DOHH2 (cell line): ENCODE data around the gene COL8A2.
A peak's percentile ranks its signal among the peaks of the same experiment; 100 is the strongest.

ENCODE experiments used
- H3F3A ChIP-seq: fragments of 200-600 bp; sonication (generic), shearing (Covaris generic); 2 replicates; pipeline ENCODE4 v1.6.0; 2016; ENCODE audit warnings: antibody characterized with exemption, mild to moderate bottlenecking; ENCODE audit not compliant: control insufficient read depth, insufficient read depth
- H3K27ac ChIP-seq: fragments of 200-600 bp; sonication (generic); 2 replicates; pipeline ENCODE4 v1.5.1; 2014; ENCODE audit warnings: low read depth, mild to moderate bottlenecking, low read length, moderate library complexity
- H3K27me3 ChIP-seq: fragments of 200-600 bp; sonication (generic); 2 replicates; pipeline ENCODE4 v1.6.1; 2014; ENCODE audit warnings: mild to moderate bottlenecking, low read length, mixed read lengths; ENCODE audit not compliant: control insufficient read depth
- H3K36me3 ChIP-seq: fragments of 200-600 bp; sonication (generic); 2 replicates; pipeline ENCODE4 v1.6.1; 2014; ENCODE audit warnings: mild to moderate bottlenecking, low read length, moderate library complexity, mixed read lengths; ENCODE audit not compliant: control insufficient read depth
- H3K4me1 ChIP-seq: fragments of 200-600 bp; sonication (generic); 2 replicates; pipeline ENCODE4 v1.6.1; 2014; ENCODE audit warnings: mild to moderate bottlenecking, low read length, mixed read lengths; ENCODE audit not compliant: control insufficient read depth
- H3K4me2 ChIP-seq: fragments of 200-600 bp; sonication (generic); 2 replicates; pipeline ENCODE4 v1.6.0; 2014; ENCODE audit warnings: mild to moderate bottlenecking, low read length, moderate library complexity
- H3K4me3 ChIP-seq: fragments of 200-600 bp; sonication (generic); 2 replicates; pipeline ENCODE4 v1.5.1; 2014; ENCODE audit warnings: mild to moderate bottlenecking, low read length, mixed read lengths
- H3K79me2 ChIP-seq: fragments of 200-600 bp; sonication (generic); 2 replicates; pipeline ENCODE4 v1.6.1; 2014; ENCODE audit warnings: mild to moderate bottlenecking, low read length, mixed read lengths; ENCODE audit not compliant: control insufficient read depth
- H3K9me2 ChIP-seq: fragments of 200-600 bp; sonication (generic); replicated peaks from 2 replicates; pipeline ENCODE4 v1.6.1; 2014; ENCODE audit warnings: mild to moderate bottlenecking, low read length, mixed read lengths; ENCODE audit not compliant: control insufficient read depth
- H3K9me3 ChIP-seq: fragments of 200-600 bp; sonication (generic); 2 replicates; pipeline ENCODE4 v1.6.1; 2014; ENCODE audit warnings: antibody characterized with exemption, low read length, mixed read lengths; ENCODE audit not compliant: control insufficient read depth, insufficient read depth
- H4K20me1 ChIP-seq: fragments of 200-600 bp; sonication (generic); 2 replicates; pipeline ENCODE4 v1.6.0; 2014; ENCODE audit warnings: low read depth, mild to moderate bottlenecking, antibody characterized with exemption, low read length, moderate library complexity; ENCODE audit not compliant: control insufficient read depth, insufficient read depth
- EZH2phosphoT487 ChIP-seq: fragments of 200-600 bp; sonication (generic); IDR thresholded peaks from 2 replicates; pipeline ENCODE4 v1.6.1; 2017; ENCODE audit warnings: borderline replicate concordance, mild to moderate bottlenecking, antibody characterized with exemption, low read length, moderate library complexity, mixed read lengths
- TF ChIP-seq, protein P1 (sequence below): fragments of 200-600 bp; sonication (generic); IDR thresholded peaks from one replicate; pipeline ENCODE4 v1.5.1; 2014; ENCODE audit warnings: antibody characterized with exemption, mild to moderate bottlenecking, low read depth, low read length; ENCODE audit not compliant: poor library complexity, severe bottlenecking

The COL8A2 gene

DNA sequence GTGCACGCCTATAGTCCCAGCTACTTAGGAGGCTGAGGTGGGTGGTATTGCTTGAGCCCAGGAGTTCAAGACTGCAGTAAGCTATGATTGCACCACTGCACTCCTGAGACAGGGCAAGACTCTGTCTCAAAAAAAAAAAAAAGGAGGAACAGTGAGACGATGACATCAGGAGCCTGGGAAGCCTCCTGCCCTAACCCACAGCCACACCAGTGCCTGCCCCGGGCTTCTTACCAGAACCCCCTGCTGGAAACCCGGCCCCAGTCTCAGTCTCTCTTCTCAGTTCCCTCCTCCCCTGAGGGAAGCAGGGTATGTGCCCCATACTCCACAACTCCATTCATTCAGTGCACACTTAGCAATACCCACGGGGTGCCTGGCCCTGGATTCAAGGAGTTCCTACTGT lies 9.1 kb downstream of the COL8A2 start:
- Histone ChIP-seq H3K4me2 (no peak overlapping the region), H3F3A (no peaks in the 10 kb centered on the region), H3K27ac (no peak overlapping the region), H3K27me3 (no peaks in the 10 kb centered on the region), H3K79me2 (no peaks in the 10 kb centered on the region), H3K4me1 (peaks cover 10% of the 10 kb centered on the region), H3K36me3 (no peaks in the 10 kb centered on the region), H4K20me1 (no peaks in the 10 kb centered on the region), H3K4me3 (no peak overlapping the region), H3K9me2 (no peaks in the 10 kb centered on the region), H3K9me3 (no peaks in the 10 kb centered on the region)
- TF ChIP-seq, protein P1, sequence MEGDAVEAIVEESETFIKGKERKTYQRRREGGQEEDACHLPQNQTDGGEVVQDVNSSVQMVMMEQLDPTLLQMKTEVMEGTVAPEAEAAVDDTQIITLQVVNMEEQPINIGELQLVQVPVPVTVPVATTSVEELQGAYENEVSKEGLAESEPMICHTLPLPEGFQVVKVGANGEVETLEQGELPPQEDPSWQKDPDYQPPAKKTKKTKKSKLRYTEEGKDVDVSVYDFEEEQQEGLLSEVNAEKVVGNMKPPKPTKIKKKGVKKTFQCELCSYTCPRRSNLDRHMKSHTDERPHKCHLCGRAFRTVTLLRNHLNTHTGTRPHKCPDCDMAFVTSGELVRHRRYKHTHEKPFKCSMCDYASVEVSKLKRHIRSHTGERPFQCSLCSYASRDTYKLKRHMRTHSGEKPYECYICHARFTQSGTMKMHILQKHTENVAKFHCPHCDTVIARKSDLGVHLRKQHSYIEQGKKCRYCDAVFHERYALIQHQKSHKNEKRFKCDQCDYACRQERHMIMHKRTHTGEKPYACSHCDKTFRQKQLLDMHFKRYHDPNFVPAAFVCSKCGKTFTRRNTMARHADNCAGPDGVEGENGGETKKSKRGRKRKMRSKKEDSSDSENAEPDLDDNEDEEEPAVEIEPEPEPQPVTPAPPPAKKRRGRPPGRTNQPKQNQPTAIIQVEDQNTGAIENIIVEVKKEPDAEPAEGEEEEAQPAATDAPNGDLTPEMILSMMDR = no peak
- TF ChIP-seq EZH2phosphoT487 = no peak

DNA sequence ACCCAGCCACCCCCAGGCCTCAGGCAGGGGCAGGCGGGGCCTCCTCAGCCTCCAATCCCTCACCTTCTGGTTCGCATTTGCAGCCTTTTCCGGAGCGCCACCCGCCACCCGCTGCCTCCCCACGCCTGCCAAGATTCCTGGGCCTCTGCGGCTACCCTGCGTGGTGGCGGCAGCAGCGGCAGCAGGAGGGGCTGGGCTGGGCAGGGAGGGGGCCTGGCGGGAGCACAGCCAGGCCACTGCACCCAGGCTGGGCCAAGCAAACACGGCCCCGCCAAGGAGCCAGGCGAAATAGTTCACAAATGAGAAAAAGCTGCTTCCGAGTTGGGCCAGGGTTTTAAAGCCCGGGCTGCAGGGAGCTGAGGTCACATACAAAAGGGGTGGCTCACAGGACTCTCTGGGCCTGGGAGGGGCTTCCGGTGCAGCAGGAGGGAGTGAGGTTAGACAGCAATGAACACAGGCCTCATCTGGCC lies 9.8 kb downstream of the COL8A2 start:
- TF ChIP-seq, protein P1 = no peak
- no peak for TF ChIP-seq EZH2phosphoT487
- Histone ChIP-seq H3K79me2 (no peaks in the 10 kb centered on the region), H3K4me1 (peaks cover 10% of the 10 kb centered on the region), H3K27me3 (no peaks in the 10 kb centered on the region), H3K36me3 (no peaks in the 10 kb centered on the region), H3K4me3 (no peak overlapping the region), H3K9me2 (no peaks in the 10 kb centered on the region), H3K4me2 (no peak overlapping the region), H3K9me3 (no peaks in the 10 kb centered on the region), H3F3A (no peaks in the 10 kb centered on the region), H3K27ac (no peak overlapping the region), H4K20me1 (no peaks in the 10 kb centered on the region)

DNA sequence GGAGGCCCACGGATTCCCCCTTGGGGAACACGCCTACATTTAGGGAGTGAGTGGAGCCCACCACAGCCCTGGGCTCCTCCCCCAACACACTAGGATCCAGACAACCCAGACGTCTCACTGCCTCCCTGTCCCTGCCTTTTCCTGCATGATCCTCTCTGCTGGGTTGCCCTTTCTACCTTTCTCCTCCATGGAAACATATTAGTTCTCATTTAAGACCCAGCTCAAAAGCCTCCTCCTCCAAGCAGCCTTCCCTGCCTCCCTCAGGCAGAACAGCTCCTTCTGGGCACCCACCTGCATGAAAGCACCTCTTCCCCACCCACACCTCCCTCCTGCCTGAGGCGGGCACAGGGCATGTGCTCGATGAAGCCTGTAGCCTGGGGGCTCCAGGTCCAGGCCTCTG lies 10.7 kb downstream of the COL8A2 start:
- no peak overlapping the region for H3K4me3 ChIP-seq
- peak overlapping the region; percentile 21; the same call in 1 of the 2 replicates for H3K4me2 ChIP-seq
- no peaks in the 10 kb centered on the region for H3K36me3 ChIP-seq
- no peaks in the 10 kb centered on the region for H3K9me3 ChIP-seq
- no peaks in the 10 kb centered on the region for H3K79me2 ChIP-seq
- H3K27ac ChIP-seq = no peak overlapping the region
- no peaks in the 10 kb centered on the region for H3F3A ChIP-seq
- TF ChIP-seq, protein P1 = no peak
- no peak for TF ChIP-seq EZH2phosphoT487
- peaks cover 10% of the 10 kb centered on the region for H3K4me1 ChIP-seq
- H4K20me1 ChIP-seq = no peaks in the 10 kb centered on the region
- no peaks in the 10 kb centered on the region for H3K27me3 ChIP-seq
- no peaks in the 10 kb centered on the region for H3K9me2 ChIP-seq
